ENCODE measurements around the gene SIVA1.

DNA sequence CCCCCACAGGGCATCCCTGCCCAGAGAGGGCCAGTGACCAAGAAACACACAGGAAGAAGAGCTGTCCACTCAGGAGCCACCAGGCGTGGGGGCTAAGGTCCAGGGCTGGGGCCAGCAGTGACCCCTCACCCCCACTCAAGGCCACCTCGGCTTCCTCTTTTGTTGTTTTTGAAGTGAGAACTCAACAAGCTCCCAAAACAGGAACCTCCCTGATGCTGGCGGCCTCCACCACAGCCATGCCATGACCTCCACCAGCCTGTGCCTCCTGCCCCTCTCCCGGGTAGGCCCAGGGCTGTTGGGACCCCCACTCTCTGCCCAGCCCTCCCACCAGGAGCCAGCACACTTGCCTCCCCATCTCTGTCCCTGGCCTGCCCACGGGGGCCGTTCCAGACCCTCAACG is 34.8 kb downstream of the SIVA1 start:
- TF ChIP-seq, protein P1, sequence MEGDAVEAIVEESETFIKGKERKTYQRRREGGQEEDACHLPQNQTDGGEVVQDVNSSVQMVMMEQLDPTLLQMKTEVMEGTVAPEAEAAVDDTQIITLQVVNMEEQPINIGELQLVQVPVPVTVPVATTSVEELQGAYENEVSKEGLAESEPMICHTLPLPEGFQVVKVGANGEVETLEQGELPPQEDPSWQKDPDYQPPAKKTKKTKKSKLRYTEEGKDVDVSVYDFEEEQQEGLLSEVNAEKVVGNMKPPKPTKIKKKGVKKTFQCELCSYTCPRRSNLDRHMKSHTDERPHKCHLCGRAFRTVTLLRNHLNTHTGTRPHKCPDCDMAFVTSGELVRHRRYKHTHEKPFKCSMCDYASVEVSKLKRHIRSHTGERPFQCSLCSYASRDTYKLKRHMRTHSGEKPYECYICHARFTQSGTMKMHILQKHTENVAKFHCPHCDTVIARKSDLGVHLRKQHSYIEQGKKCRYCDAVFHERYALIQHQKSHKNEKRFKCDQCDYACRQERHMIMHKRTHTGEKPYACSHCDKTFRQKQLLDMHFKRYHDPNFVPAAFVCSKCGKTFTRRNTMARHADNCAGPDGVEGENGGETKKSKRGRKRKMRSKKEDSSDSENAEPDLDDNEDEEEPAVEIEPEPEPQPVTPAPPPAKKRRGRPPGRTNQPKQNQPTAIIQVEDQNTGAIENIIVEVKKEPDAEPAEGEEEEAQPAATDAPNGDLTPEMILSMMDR (conservative IDR thresholded peaks at IDR 0.05; ENCODE audit: low read depth, low read length) = no peak
- TF ChIP-seq, protein P2, sequence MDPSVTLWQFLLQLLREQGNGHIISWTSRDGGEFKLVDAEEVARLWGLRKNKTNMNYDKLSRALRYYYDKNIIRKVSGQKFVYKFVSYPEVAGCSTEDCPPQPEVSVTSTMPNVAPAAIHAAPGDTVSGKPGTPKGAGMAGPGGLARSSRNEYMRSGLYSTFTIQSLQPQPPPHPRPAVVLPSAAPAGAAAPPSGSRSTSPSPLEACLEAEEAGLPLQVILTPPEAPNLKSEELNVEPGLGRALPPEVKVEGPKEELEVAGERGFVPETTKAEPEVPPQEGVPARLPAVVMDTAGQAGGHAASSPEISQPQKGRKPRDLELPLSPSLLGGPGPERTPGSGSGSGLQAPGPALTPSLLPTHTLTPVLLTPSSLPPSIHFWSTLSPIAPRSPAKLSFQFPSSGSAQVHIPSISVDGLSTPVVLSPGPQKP (IDR thresholded peaks at IDR 0.05; ENCODE audit: borderline replicate concordance, low read depth, low read length) = no peak
- no peak for TF ChIP-seq RFX5 (IDR thresholded peaks at IDR 0.05; ENCODE audit: low read depth, low read length)
- TF ChIP-seq BHLHE40 (IDR thresholded peaks at IDR 0.05; ENCODE audit: low read depth, low read length) = no peak
- no peak for TF ChIP-seq POLR2A (IDR thresholded peaks at IDR 0.05; ENCODE audit: low read depth, low read length)
- TF ChIP-seq CHD1 (IDR thresholded peaks at IDR 0.05; ENCODE audit: low read depth, low read length) = no peak
- TF ChIP-seq, protein P3, sequence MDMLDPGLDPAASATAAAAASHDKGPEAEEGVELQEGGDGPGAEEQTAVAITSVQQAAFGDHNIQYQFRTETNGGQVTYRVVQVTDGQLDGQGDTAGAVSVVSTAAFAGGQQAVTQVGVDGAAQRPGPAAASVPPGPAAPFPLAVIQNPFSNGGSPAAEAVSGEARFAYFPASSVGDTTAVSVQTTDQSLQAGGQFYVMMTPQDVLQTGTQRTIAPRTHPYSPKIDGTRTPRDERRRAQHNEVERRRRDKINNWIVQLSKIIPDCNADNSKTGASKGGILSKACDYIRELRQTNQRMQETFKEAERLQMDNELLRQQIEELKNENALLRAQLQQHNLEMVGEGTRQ (IDR thresholded peaks at IDR 0.05; ENCODE audit: low read depth, low read length) = no peak
- TF ChIP-seq RCOR1 (IDR thresholded peaks at IDR 0.05; ENCODE audit: insufficient replicate concordance, low read length) = no peak
- no peak for TF ChIP-seq RAD21 (IDR thresholded peaks at IDR 0.05; ENCODE audit: low read length)
- no peak for TF ChIP-seq FOS (IDR thresholded peaks at IDR 0.05; ENCODE audit: low read depth, low read length)
